Panc1 (cell line): ENCODE results near the gene OVAAL.

Experiments
- CTCF ChIP-seq: fragments of 450-650 bp; IDR thresholded peaks from 2 replicates; pipeline ENCODE4 v1.5.1; 2017; ENCODE audit warnings: mild to moderate bottlenecking
- SIN3A ChIP-seq: IDR thresholded peaks from 2 replicates; pipeline ENCODE4 v1.6.1; 2012; ENCODE audit warnings: low read depth, mild to moderate bottlenecking, low read length, moderate library complexity, borderline replicate concordance; ENCODE audit not compliant: insufficient read depth
- TCF7L2 ChIP-seq: IDR thresholded peaks from 2 replicates; pipeline ENCODE4 v1.6.1; 2011; ENCODE audit warnings: mild to moderate bottlenecking, low read depth, low read length, inconsistent platforms
- TF ChIP-seq, protein P1 (sequence below), 2 experiments: IDR thresholded peaks; 2 replicates each; pipeline ENCODE4 v1.6.1; 2011 to 2012; ENCODE audit warnings: low read depth in 2 of 2, control low read depth in 1 of 2, low read length in 1 of 2, mild to moderate bottlenecking in 1 of 2, moderate library complexity in 1 of 2; ENCODE audit not compliant: insufficient read depth in 1 of 2

GRCh38 chr1:180524915-180525714 lies 33.6 kb upstream of the OVAAL start:
- no peak for TF ChIP-seq CTCF
- TF ChIP-seq, protein P1, sequence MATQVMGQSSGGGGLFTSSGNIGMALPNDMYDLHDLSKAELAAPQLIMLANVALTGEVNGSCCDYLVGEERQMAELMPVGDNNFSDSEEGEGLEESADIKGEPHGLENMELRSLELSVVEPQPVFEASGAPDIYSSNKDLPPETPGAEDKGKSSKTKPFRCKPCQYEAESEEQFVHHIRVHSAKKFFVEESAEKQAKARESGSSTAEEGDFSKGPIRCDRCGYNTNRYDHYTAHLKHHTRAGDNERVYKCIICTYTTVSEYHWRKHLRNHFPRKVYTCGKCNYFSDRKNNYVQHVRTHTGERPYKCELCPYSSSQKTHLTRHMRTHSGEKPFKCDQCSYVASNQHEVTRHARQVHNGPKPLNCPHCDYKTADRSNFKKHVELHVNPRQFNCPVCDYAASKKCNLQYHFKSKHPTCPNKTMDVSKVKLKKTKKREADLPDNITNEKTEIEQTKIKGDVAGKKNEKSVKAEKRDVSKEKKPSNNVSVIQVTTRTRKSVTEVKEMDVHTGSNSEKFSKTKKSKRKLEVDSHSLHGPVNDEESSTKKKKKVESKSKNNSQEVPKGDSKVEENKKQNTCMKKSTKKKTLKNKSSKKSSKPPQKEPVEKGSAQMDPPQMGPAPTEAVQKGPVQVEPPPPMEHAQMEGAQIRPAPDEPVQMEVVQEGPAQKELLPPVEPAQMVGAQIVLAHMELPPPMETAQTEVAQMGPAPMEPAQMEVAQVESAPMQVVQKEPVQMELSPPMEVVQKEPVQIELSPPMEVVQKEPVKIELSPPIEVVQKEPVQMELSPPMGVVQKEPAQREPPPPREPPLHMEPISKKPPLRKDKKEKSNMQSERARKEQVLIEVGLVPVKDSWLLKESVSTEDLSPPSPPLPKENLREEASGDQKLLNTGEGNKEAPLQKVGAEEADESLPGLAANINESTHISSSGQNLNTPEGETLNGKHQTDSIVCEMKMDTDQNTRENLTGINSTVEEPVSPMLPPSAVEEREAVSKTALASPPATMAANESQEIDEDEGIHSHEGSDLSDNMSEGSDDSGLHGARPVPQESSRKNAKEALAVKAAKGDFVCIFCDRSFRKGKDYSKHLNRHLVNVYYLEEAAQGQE (IDR thresholded peaks at IDR 0.05; ENCODE audit: insufficient read depth in 1 of 2, low read depth in 2 of 2, low read length in 1 of 2), result no peak
- TF ChIP-seq TCF7L2, result no peak
- TF ChIP-seq SIN3A, result no peak
